Neural progenitor cell (in vitro differentiated cells): ENCODE results near the gene GNL1. TPM values are rescaled to one million over a fixed set of nuclear protein-coding genes. Genes with fewer than 3 reads are reported as not detected.
"Not testable (repeated sequence)": the region's sequence is repeated elsewhere in the genome, so short reads cannot be mapped to it uniquely, and the experiment has no call there.

Experiments used
- DNase-seq: peaks from one replicate; pipeline ENCODE4 v3.0.0-alpha.2; 2016; ENCODE audit warnings: low spot score
- H2AFZ ChIP-seq: fragments of 200-600 bp; sonication (generic); replicated peaks from 2 replicates; pipeline ENCODE4 v1.6.1; 2016; ENCODE audit warnings: antibody characterized with exemption
- H3F3A ChIP-seq: fragments of 200-600 bp; sonication (generic); 2 replicates; pipeline ENCODE4 v1.6.1; 2016; ENCODE audit warnings: antibody characterized with exemption, low read depth
- H3K27ac ChIP-seq: fragments of 200-600 bp; sonication (generic); 2 replicates; pipeline ENCODE4 v1.5.1; 2016; ENCODE audit warnings: mild to moderate bottlenecking
- H3K27me3 ChIP-seq: fragments of 200-600 bp; sonication (generic); 2 replicates; pipeline ENCODE4 v1.6.1; 2016; ENCODE audit warnings: mild to moderate bottlenecking, moderate library complexity
- H3K36me3 ChIP-seq: fragments of 200-600 bp; sonication (generic); 2 replicates; pipeline ENCODE4 v1.5.1; 2016
- H3K4me1 ChIP-seq: fragments of 200-600 bp; sonication (generic); 2 replicates; pipeline ENCODE4 v1.6.1; 2016; ENCODE audit warnings: mixed run types
- H3K4me2 ChIP-seq: fragments of 200-600 bp; sonication (generic); 2 replicates; pipeline ENCODE4 v1.6.1; 2016
- H3K4me3 ChIP-seq: fragments of 200-600 bp; sonication (generic); 2 replicates; pipeline ENCODE4 v1.5.1; 2016
- H3K79me2 ChIP-seq: fragments of 200-600 bp; sonication (generic); 2 replicates; pipeline ENCODE4 v1.6.1; 2016; ENCODE audit warnings: low read depth
- H3K9ac ChIP-seq: fragments of 200-600 bp; sonication (generic); 2 replicates; pipeline ENCODE4 v1.6.1; 2016
- H3K9me3 ChIP-seq: fragments of 200-600 bp; sonication (generic); 2 replicates; pipeline ENCODE4 v1.5.1; 2016; ENCODE audit warnings: low read depth
- H4K20me1 ChIP-seq: fragments of 200-600 bp; sonication (generic); 2 replicates; pipeline ENCODE4 v1.6.1; 2016; ENCODE audit warnings: low read depth
- H3K27ac Mint-ChIP-seq: 3 replicates; pipeline ENCODE4 v1.8.0; 2021; ENCODE audit warnings: mixed read lengths
- H3K27me3 Mint-ChIP-seq: 2 replicates; pipeline ENCODE4 v1.8.0; 2022; ENCODE audit warnings: low read depth, mild to moderate bottlenecking, inconsistent platforms, moderate library complexity, mixed read lengths; ENCODE audit not compliant: insufficient read depth
- H3K36me3 Mint-ChIP-seq: 3 replicates; pipeline ENCODE4 v1.8.0; 2021; ENCODE audit warnings: mixed read lengths
- H3K4me1 Mint-ChIP-seq: 3 replicates; pipeline ENCODE4 v1.8.0; 2021; ENCODE audit warnings: mixed read lengths
- H3K4me3 Mint-ChIP-seq: 3 replicates; pipeline ENCODE4 v1.8.0; 2021; ENCODE audit warnings: mild to moderate bottlenecking, moderate library complexity, mixed read lengths
- H3K9me3 Mint-ChIP-seq: 3 replicates; pipeline ENCODE4 v1.8.0; 2020; ENCODE audit warnings: mixed read lengths
- EZH2 ChIP-seq: fragments of 200-600 bp; sonication (generic); IDR thresholded peaks from 2 replicates; pipeline ENCODE4 v1.6.1; 2017; ENCODE audit warnings: antibody characterized with exemption, mild to moderate bottlenecking, moderate library complexity
- EZH2phosphoT487 ChIP-seq: fragments of 200-600 bp; sonication (generic); IDR thresholded peaks from 2 replicates; pipeline ENCODE4 v1.6.1; 2017; ENCODE audit warnings: antibody characterized with exemption
- total RNA-seq: library from RNA; depleted of rRNA; stranded (reverse); fragments of >200 nt; gene quantifications from 2 replicates; pipeline ENCODE4 v1.2.3, GENCODE V29; 2015; ENCODE audit warnings: low replicate concordance
- TF ChIP-seq, protein P1 (sequence below): fragments of 200-600 bp; sonication (generic); IDR thresholded peaks from 2 replicates; pipeline ENCODE4 v1.5.1; 2017; ENCODE audit warnings: antibody characterized with exemption, mild to moderate bottlenecking

The GNL1 gene
- total RNA-seq, 1 donor from 2014 or later: 23.7 TPM

DNA sequence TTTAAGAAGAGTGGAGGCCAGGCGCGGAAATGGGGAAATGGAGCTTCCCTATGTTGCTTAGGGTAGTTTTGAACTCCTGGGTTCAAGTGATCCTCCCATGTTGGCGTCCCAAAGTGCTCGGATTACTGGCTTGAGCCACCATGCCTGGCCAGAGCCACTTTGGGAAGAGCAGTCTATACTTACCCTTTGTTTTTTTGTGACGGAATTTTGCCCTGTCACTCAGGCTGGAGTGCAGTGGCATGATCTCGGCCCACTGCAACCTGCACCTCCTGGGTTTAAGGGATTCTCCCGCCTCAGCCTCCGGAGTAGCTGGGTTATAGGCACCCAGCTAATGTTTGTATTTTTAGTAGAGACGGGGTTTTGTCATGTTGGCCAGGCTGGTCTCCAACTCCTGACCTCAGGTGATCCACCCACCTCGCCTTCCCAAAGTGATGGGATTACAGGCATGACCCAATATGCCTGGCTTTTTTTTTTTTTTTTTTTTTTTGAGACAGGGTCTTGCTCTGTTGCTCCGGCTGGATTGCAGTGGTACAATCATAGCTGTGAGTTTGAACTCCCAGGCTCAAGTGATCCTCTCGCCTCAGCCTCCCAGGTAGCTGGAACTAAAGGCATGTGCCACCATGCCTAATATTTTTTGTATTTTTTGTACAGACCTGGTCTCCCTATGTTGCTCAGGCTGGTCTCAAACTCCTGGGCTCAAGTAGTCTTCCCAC lies 42.8 kb upstream of the GNL1 start:
- peaks cover 80% of the 10 kb centered on the region for H3F3A ChIP-seq
- TF ChIP-seq, protein P1, sequence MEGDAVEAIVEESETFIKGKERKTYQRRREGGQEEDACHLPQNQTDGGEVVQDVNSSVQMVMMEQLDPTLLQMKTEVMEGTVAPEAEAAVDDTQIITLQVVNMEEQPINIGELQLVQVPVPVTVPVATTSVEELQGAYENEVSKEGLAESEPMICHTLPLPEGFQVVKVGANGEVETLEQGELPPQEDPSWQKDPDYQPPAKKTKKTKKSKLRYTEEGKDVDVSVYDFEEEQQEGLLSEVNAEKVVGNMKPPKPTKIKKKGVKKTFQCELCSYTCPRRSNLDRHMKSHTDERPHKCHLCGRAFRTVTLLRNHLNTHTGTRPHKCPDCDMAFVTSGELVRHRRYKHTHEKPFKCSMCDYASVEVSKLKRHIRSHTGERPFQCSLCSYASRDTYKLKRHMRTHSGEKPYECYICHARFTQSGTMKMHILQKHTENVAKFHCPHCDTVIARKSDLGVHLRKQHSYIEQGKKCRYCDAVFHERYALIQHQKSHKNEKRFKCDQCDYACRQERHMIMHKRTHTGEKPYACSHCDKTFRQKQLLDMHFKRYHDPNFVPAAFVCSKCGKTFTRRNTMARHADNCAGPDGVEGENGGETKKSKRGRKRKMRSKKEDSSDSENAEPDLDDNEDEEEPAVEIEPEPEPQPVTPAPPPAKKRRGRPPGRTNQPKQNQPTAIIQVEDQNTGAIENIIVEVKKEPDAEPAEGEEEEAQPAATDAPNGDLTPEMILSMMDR: no peak
- TF ChIP-seq EZH2phosphoT487 (no peak), EZH2 (no peak)
- no peak overlapping the region for H3K4me3 ChIP-seq
- peaks cover 4% of the 10 kb centered on the region for H3K36me3 ChIP-seq
- Mint-ChIP-seq H3K4me1 (peaks cover 7% of the 10 kb centered on the region), H3K36me3 (peaks cover 33% of the 10 kb centered on the region), H3K27ac (no peak overlapping the region), H3K4me3 (no peak overlapping the region), H3K9me3 (no peaks in the 10 kb centered on the region), H3K27me3 (peaks cover 4% of the 10 kb centered on the region)
- no peaks in the 10 kb centered on the region for H3K4me1 ChIP-seq
- no peak overlapping the region for H2AFZ ChIP-seq
- H3K79me2 ChIP-seq: no peaks in the 10 kb centered on the region
- H3K27ac ChIP-seq: peak overlapping the region; percentile 77
- peaks cover 14% of the 10 kb centered on the region for H4K20me1 ChIP-seq
- H3K4me2 ChIP-seq: no peak overlapping the region
- DNase-seq: no peak
- no peaks in the 10 kb centered on the region for H3K9me3 ChIP-seq
- no peaks in the 10 kb centered on the region for H3K27me3 ChIP-seq
- H3K9ac ChIP-seq: no peak overlapping the region

DNA sequence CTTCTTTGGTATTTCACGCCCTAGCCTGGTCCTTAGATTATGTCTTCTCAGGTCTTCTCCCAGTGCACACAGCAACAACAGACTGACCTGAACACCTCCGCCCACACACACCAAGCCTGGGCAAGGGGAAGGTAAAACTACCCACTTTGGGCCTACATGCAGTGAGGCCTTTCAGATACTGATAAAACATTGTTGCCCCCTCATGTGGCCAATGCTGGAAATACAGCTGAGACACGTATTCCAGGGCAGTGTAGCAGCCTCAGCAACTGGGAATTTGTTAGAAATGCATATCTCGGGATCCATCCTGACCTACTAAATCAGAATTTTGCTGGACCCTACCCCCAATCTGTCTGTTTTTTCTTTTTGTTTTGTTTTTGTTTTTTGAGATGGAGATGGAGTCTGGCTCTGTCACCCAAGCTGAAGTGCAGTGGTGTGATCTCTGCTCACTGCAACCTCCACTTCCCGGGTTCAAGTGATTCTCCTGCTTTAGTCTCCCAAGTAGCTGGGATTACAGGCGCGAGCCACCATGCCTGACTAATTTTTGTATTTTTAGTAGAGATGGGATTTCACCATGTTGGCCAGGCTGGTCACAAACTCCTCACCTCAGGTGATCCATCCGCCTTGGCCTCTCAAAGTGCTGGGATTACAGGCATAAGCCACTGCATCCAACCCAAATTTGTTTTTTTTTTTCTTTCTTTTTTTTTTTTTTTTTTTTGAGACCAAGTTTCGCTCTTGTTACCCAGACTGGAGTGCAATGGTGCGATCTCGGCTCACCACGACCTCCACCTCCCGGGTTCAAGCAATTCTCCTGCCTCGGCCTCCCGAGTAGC lies 41.2 kb upstream of the GNL1 start:
- Mint-ChIP-seq H3K27ac (peak overlapping the region; percentile 55), H3K4me3 (peak overlapping the region; percentile 19), H3K36me3 (peaks cover 20% of the 10 kb centered on the region)
- H3K9ac ChIP-seq, H3K4me1 ChIP-seq, H3K4me2 ChIP-seq, H3K27me3 Mint-ChIP-seq, H3K79me2 ChIP-seq, H3K4me3 ChIP-seq, H3K9me3 ChIP-seq, H3K9me3 Mint-ChIP-seq, H3K27ac ChIP-seq, H2AFZ ChIP-seq, H3K36me3 ChIP-seq, H3K4me1 Mint-ChIP-seq, H3K27me3 ChIP-seq: not testable (repeated sequence)
- peak; percentile 81 for DNase-seq
- peaks cover 12% of the 10 kb centered on the region for H4K20me1 ChIP-seq
- H3F3A ChIP-seq: peaks cover 66% of the 10 kb centered on the region
- TF ChIP-seq, protein P1: peak; percentile 76

DNA sequence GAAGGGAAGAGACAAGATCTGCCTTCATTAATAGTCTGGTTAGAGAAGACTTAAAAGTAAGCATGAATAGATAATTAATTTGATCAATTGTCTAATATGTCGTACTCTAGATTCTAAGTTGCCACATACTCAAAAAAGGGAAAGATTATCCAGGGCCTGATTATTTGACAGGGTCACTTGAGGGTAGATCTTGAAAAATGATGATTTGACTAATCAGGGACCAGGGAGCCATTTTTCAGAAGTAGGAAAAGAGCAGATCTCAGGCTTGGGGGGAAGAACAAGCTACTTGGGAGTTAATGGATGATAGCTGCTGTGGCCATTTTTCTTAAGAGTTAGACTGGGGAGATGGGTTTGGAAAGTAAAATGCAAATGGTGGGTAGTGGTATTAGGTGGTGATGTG lies 36.0 kb upstream of the GNL1 start:
- H3K4me2 ChIP-seq: no peak overlapping the region
- H2AFZ ChIP-seq: no peak overlapping the region
- no peak overlapping the region for H3K27ac ChIP-seq
- no peak overlapping the region for H3K27ac Mint-ChIP-seq
- H3K9ac ChIP-seq: no peak overlapping the region
- H3F3A ChIP-seq: peaks cover 18% of the 10 kb centered on the region
- no peaks in the 10 kb centered on the region for H3K27me3 ChIP-seq
- H3K36me3 ChIP-seq: no peaks in the 10 kb centered on the region
- peaks cover 4% of the 10 kb centered on the region for H3K4me1 Mint-ChIP-seq
- H3K36me3 Mint-ChIP-seq: peaks cover 39% of the 10 kb centered on the region
- H3K9me3 Mint-ChIP-seq: no peaks in the 10 kb centered on the region
- TF ChIP-seq, protein P1: no peak
- TF ChIP-seq EZH2phosphoT487 (no peak), EZH2 (no peak)
- H3K4me3 Mint-ChIP-seq: no peak overlapping the region
- no peak for DNase-seq
- H3K4me3 ChIP-seq: no peak overlapping the region
- peaks cover 16% of the 10 kb centered on the region for H4K20me1 ChIP-seq
- no peaks in the 10 kb centered on the region for H3K9me3 ChIP-seq
- peaks cover 9% of the 10 kb centered on the region for H3K79me2 ChIP-seq
- H3K4me1 ChIP-seq: no peaks in the 10 kb centered on the region
- H3K27me3 Mint-ChIP-seq: peaks cover 7% of the 10 kb centered on the region
